BLaER1 (cell line): ENCODE results near the gene MAP2K6.
A peak's percentile ranks its signal among the peaks of the same experiment; 100 is the strongest.

Source experiments
- H3K27ac ChIP-seq: shearing (Covaris generic); formaldehyde crosslinking; 2 replicates; pipeline ENCODE4 v1.8.1; 2022
- H3K27me3 ChIP-seq: shearing (Covaris generic); formaldehyde crosslinking; 2 replicates; pipeline ENCODE4 v1.8.1; 2022
- H3K36me3 ChIP-seq: shearing (Covaris generic); formaldehyde crosslinking; 2 replicates; pipeline ENCODE4 v1.8.1; 2022
- H3K4me1 ChIP-seq: shearing (Covaris generic); formaldehyde crosslinking; 2 replicates; pipeline ENCODE4 v1.8.1; 2022
- H3K4me2 ChIP-seq: shearing (Covaris generic); formaldehyde crosslinking; 2 replicates; pipeline ENCODE4 v1.8.1; 2022
- H3K4me3 ChIP-seq: shearing (Covaris generic); formaldehyde crosslinking; 2 replicates; pipeline ENCODE4 v1.8.1; 2022
- H3K9ac ChIP-seq: shearing (Covaris generic); formaldehyde crosslinking; 2 replicates; pipeline ENCODE4 v1.8.1; 2022
- H3K9me3 ChIP-seq: shearing (Covaris generic); formaldehyde crosslinking; 2 replicates; pipeline ENCODE4 v1.8.1; 2022
- H4K20me1 ChIP-seq: shearing (Covaris generic); formaldehyde crosslinking; 2 replicates; pipeline ENCODE4 v1.8.1; 2022
- Cebpa-rat ChIP-seq: shearing (Covaris generic); IDR thresholded peaks from 2 replicates; pipeline ENCODE4 v1.8.1; 2022

MAP2K6 gene

GRCh38 chr17:69500911-69501429, 86.5 kb downstream of the MAP2K6 start:
- H3K4me2 ChIP-seq: no peak overlapping the region
- peaks cover 6% of the 10 kb centered on the region; the same call in 1 of the 2 replicates for H3K36me3 ChIP-seq
- H3K9me3 ChIP-seq: no peaks in the 10 kb centered on the region
- TF ChIP-seq Cebpa-rat: no peak
- H3K4me1 ChIP-seq: peaks cover 42% of the 10 kb centered on the region
- no peak overlapping the region for H3K4me3 ChIP-seq
- no peaks in the 10 kb centered on the region for H4K20me1 ChIP-seq
- no peaks in the 10 kb centered on the region for H3K27me3 ChIP-seq
- H3K9ac ChIP-seq: no peak overlapping the region
- no peak overlapping the region for H3K27ac ChIP-seq

DNA sequence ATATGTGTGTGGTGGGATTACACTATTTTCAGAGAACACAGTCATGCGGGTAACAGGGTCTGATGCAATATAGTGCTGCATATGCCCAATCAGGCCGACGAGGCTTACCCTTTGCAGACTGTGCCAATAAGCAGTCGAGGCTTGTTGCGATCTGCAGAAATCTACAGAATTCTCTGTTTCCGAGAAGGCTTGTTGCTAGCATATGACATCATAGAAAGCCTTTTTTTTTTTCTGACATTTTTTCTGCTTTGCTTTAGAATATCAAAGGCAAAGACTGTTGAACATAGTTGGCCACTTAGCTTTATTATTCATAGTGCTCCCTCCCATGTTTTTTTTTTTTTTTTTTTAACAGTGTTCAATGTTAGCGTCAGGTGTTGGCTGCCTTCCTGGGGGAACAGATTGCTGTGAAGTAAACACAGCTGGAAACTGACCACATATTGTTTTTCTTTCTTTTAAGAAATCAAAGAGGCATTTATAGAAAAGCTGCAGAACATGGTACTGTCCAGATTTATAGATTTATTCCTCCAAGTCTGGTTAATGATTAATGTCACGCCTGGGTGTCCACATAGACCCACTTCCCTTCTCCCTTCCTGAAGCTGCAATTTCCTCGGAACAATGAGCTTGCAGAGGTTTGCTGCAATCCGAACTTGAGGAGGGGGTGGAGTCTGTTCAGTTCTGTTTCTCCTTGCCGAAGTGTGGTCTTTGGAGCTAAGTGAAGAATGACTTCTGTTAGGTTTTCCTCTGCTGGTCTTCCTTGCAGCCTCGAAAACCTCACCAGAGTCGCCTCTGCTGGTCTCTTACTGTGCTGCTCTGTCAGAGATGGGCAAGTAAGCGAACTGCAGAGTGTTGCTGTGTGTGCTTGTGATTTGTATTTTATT, 87.3 kb downstream of the MAP2K6 start:
- peak overlapping the region; percentile 66 for H3K4me2 ChIP-seq
- no peaks in the 10 kb centered on the region for H4K20me1 ChIP-seq
- TF ChIP-seq Cebpa-rat: no peak
- H3K4me1 ChIP-seq: peaks cover 42% of the 10 kb centered on the region
- H3K9ac ChIP-seq: peak overlapping the region; percentile 57; the same call in 1 of the 2 replicates
- peaks cover 10% of the 10 kb centered on the region; the same call in 1 of the 2 replicates for H3K36me3 ChIP-seq
- H3K27ac ChIP-seq: peak overlapping the region; percentile 51
- no peaks in the 10 kb centered on the region for H3K27me3 ChIP-seq
- H3K9me3 ChIP-seq: no peaks in the 10 kb centered on the region
- H3K4me3 ChIP-seq: peak overlapping the region; percentile 15; the same call in 1 of the 2 replicates

DNA sequence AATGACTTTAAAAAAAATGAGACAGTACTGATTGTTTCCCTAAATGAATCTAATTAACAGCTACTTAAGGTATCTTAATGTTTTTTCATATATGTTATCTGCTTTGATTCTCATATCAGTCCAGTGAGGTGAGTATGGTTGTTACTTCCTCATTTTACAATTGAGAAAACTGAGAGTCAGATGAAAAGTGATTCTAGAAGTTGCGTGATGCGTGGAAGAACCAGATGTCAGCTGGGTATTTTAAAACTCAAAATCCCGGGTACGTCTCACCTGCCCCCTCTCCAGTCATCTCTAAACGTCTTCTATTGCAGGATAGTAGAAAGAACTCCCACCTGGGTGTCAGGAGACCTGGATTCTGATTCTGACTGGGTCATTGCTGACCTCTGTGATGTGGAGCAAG, 89.2 kb downstream of the MAP2K6 start:
- Histone ChIP-seq H3K27ac (no peak overlapping the region), H3K4me3 (no peak overlapping the region), H3K9ac (no peak overlapping the region), H3K4me1 (peaks cover 42% of the 10 kb centered on the region), H3K4me2 (peak overlapping the region; percentile 66), H4K20me1 (no peaks in the 10 kb centered on the region), H3K36me3 (peaks cover 10% of the 10 kb centered on the region; the same call in 1 of the 2 replicates), H3K27me3 (no peaks in the 10 kb centered on the region), H3K9me3 (no peaks in the 10 kb centered on the region; the same call in 1 of the 2 replicates)
- no peak for TF ChIP-seq Cebpa-rat

- no peak for TF ChIP-seq Cebpa-rat
- H3K27ac ChIP-seq: no peak overlapping the region
Measured at GRCh38 chr17:69505740-69506139, 91.2 kb downstream of the MAP2K6 start.

GRCh38 chr17:69506489-69506888, 92.0 kb downstream of the MAP2K6 start:
- Histone ChIP-seq H3K27me3 (no peaks in the 10 kb centered on the region), H3K9me3 (peaks cover 14% of the 10 kb centered on the region), H3K4me1 (peaks cover 37% of the 10 kb centered on the region), H3K36me3 (peaks cover 14% of the 10 kb centered on the region; the same call in 1 of the 2 replicates), H3K4me3 (no peak overlapping the region), H3K4me2 (no peak overlapping the region), H3K9ac (no peak overlapping the region), H3K27ac (no peak overlapping the region), H4K20me1 (no peaks in the 10 kb centered on the region)
- TF ChIP-seq Cebpa-rat: no peak

More at GRCh38 chr17:69505740-69506139, 91.2 kb downstream of the MAP2K6 start:
- no peak overlapping the region for H3K9ac ChIP-seq
- H3K27me3 ChIP-seq: no peaks in the 10 kb centered on the region
- no peaks in the 10 kb centered on the region for H4K20me1 ChIP-seq
- no peak overlapping the region for H3K4me3 ChIP-seq
- peaks cover 42% of the 10 kb centered on the region for H3K4me1 ChIP-seq
- peaks cover 14% of the 10 kb centered on the region; the same call in 1 of the 2 replicates for H3K36me3 ChIP-seq
- H3K4me2 ChIP-seq: no peak overlapping the region
- peaks cover 10% of the 10 kb centered on the region for H3K9me3 ChIP-seq

GRCh38 chr17:69508814-69509213, 94.3 kb downstream of the MAP2K6 start:
- peaks cover 20% of the 10 kb centered on the region; the same call in 1 of the 2 replicates for H3K36me3 ChIP-seq
- no peak overlapping the region for H3K27ac ChIP-seq

GRCh38 chr17:69511250-69511649, 96.8 kb downstream of the MAP2K6 start:
- peaks cover 38% of the 10 kb centered on the region for H3K9me3 ChIP-seq
- peaks cover 11% of the 10 kb centered on the region; the same call in 1 of the 2 replicates for H3K36me3 ChIP-seq
- TF ChIP-seq Cebpa-rat: no peak
- H3K27me3 ChIP-seq: no peaks in the 10 kb centered on the region
- no peak overlapping the region for H3K4me2 ChIP-seq
- H3K4me1 ChIP-seq: peaks cover 4% of the 10 kb centered on the region
- H3K4me3 ChIP-seq: no peak overlapping the region
- no peaks in the 10 kb centered on the region for H4K20me1 ChIP-seq
- H3K27ac ChIP-seq: no peak overlapping the region
- H3K9ac ChIP-seq: no peak overlapping the region

More at GRCh38 chr17:69508814-69509213, 94.3 kb downstream of the MAP2K6 start:
- H3K27me3 ChIP-seq: no peaks in the 10 kb centered on the region
- no peak overlapping the region for H3K4me3 ChIP-seq
- H4K20me1 ChIP-seq: no peaks in the 10 kb centered on the region
- peaks cover 23% of the 10 kb centered on the region for H3K9me3 ChIP-seq
- no peak overlapping the region for H3K9ac ChIP-seq
- no peak overlapping the region for H3K4me2 ChIP-seq
- no peak for TF ChIP-seq Cebpa-rat
- H3K4me1 ChIP-seq: peaks cover 14% of the 10 kb centered on the region

DNA sequence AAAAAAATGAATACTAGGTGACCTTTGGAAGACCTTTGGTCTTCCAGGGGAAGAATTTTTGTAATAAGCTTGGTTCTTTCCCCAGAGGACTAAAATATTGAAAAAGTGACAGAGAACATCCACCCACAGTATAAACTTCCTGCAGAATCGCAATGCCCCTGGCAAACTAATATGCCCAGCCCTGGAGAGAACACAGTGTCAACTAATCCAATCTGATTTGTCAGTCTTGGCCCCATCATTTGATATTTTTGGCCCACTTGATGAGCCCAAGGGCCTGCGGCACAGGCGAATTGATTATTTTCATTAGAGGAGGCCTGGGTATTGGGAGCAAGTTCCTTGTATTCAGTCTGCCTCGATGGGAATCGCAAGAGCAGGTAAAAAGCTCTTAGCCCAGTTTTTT, 98.4 kb downstream of the MAP2K6 start:
- TF ChIP-seq Cebpa-rat: no peak
- H3K4me1 ChIP-seq: peaks cover 21% of the 10 kb centered on the region
- H3K9ac ChIP-seq: no peak overlapping the region

GRCh38 chr17:69516225-69516624, 101.7 kb downstream of the MAP2K6 start:
- Histone ChIP-seq H3K4me2 (peak overlapping the region; percentile 81), H3K27ac (no peak overlapping the region), H3K4me3 (no peak overlapping the region), H3K9me3 (peaks cover 28% of the 10 kb centered on the region), H3K4me1 (peaks cover 23% of the 10 kb centered on the region), H4K20me1 (no peaks in the 10 kb centered on the region), H3K36me3 (peaks cover 39% of the 10 kb centered on the region), H3K9ac (no peak overlapping the region), H3K27me3 (no peaks in the 10 kb centered on the region)
- no peak for TF ChIP-seq Cebpa-rat

More for the DNA sequence above, 98.4 kb downstream of the MAP2K6 start:
- peaks cover 16% of the 10 kb centered on the region; the same call in 1 of the 2 replicates for H3K36me3 ChIP-seq
- no peak overlapping the region for H3K4me3 ChIP-seq
- H3K4me2 ChIP-seq: no peak overlapping the region
- no peaks in the 10 kb centered on the region for H3K27me3 ChIP-seq
- H3K9me3 ChIP-seq: peaks cover 39% of the 10 kb centered on the region
- H4K20me1 ChIP-seq: no peaks in the 10 kb centered on the region
- no peak overlapping the region for H3K27ac ChIP-seq

GRCh38 chr17:69516911-69517310, 102.4 kb downstream of the MAP2K6 start:
- peak overlapping the region; percentile 81 for H3K4me2 ChIP-seq
- peak overlapping the region; percentile 51; the same call in 1 of the 2 replicates for H3K27ac ChIP-seq
- no peaks in the 10 kb centered on the region for H4K20me1 ChIP-seq
- H3K4me3 ChIP-seq: 0 out of 2 replicates have a peak overlapping the region, but pooled peaks have one; percentile 4
- TF ChIP-seq Cebpa-rat: no peak
- H3K4me1 ChIP-seq: peaks cover 23% of the 10 kb centered on the region
- no peaks in the 10 kb centered on the region for H3K27me3 ChIP-seq
- H3K9me3 ChIP-seq: peaks cover 21% of the 10 kb centered on the region
- H3K9ac ChIP-seq: no peak overlapping the region
- H3K36me3 ChIP-seq: peaks cover 38% of the 10 kb centered on the region
